Ishikawa (cell line): ENCODE results near the gene CMPK1.

Experiments used
- CEBPB ChIP-seq: IDR thresholded peaks from 2 replicates; pipeline ENCODE4 v1.6.1; 2012
- CREB1 ChIP-seq: IDR thresholded peaks from 2 replicates; pipeline ENCODE4 v1.6.1; 2012; ENCODE audit warnings: low read depth
- EP300 ChIP-seq: IDR thresholded peaks from 2 replicates; pipeline ENCODE4 v1.6.1; 2012; ENCODE audit warnings: borderline replicate concordance
- FOXM1 ChIP-seq: IDR thresholded peaks from 2 replicates; pipeline ENCODE4 v1.6.1; 2012; ENCODE audit warnings: low read depth, borderline replicate concordance
- MAX ChIP-seq: IDR thresholded peaks from 2 replicates; pipeline ENCODE4 v1.6.1; 2012
- NFIC ChIP-seq: IDR thresholded peaks from 2 replicates; pipeline ENCODE4 v1.6.1; 2012
- RAD21 ChIP-seq: IDR thresholded peaks from 2 replicates; pipeline ENCODE4 v1.6.1; 2012; ENCODE audit warnings: low read depth
- REST ChIP-seq: IDR thresholded peaks from 2 replicates; pipeline ENCODE4 v1.6.1; 2012; ENCODE audit warnings: low read depth, mild to moderate bottlenecking
- TAF1 ChIP-seq: IDR thresholded peaks from 2 replicates; pipeline ENCODE4 v1.6.1; 2012; ENCODE audit warnings: low read depth, mild to moderate bottlenecking
- TCF12 ChIP-seq: IDR thresholded peaks from 2 replicates; pipeline ENCODE4 v1.6.1; 2012; ENCODE audit warnings: low read depth
- TEAD4 ChIP-seq: IDR thresholded peaks from 2 replicates; pipeline ENCODE4 v1.6.1; 2012
- YY1 ChIP-seq: IDR thresholded peaks from 2 replicates; pipeline ENCODE4 v1.6.1; 2012; ENCODE audit warnings: low read depth
- ZBTB7A ChIP-seq: IDR thresholded peaks from 2 replicates; pipeline ENCODE4 v1.6.1; 2012; ENCODE audit warnings: low read depth

- TF ChIP-seq MAX, result no peak
- no peak for TF ChIP-seq TEAD4
- TF ChIP-seq TCF12, result no peak
- no peak for TF ChIP-seq RAD21
- TF ChIP-seq CEBPB, result no peak
- no peak for TF ChIP-seq TAF1
- TF ChIP-seq EP300, result no peak
- TF ChIP-seq NFIC, result no peak
- no peak for TF ChIP-seq REST
- TF ChIP-seq FOXM1, result no peak
- no peak for TF ChIP-seq ZBTB7A
- no peak for TF ChIP-seq CREB1
- TF ChIP-seq YY1, result no peak
Measured at GRCh38 chr1:47340227-47340626, 6.6 kb downstream of the CMPK1 start.
